Sigmoid colon (tissue), 4 donors: ENCODE data around the gene FOSL2.

Source experiments
- CTCF ChIP-seq, 4 experiments: fragments of 450-650 bp in 3 of 4; fragments of 200-600 bp in 1 of 4; IDR thresholded peaks; one replicate each; pipeline ENCODE4 v1.5.1; 2016 to 2019; ENCODE audit warnings: antibody characterized with exemption in 4 of 4, mild to moderate bottlenecking in 3 of 4, moderate library complexity in 2 of 4
- EP300 ChIP-seq, 4 donors: sonication (generic); formaldehyde crosslinking; IDR thresholded peaks; one replicate each; pipeline ENCODE4 v1.6.1; 2017; ENCODE audit warnings: antibody characterized with exemption in 4 of 4
- POLR2A ChIP-seq, 2 donors: fragments of 450-650 bp; IDR thresholded peaks; one replicate each; pipeline ENCODE4 v1.6.1; 2016; ENCODE audit warnings: antibody characterized with exemption in 2 of 2, mild to moderate bottlenecking in 2 of 2, moderate library complexity in 2 of 2
- POLR2AphosphoS5 ChIP-seq, 4 donors: sonication (generic); formaldehyde crosslinking; IDR thresholded peaks; one replicate each; pipeline ENCODE4 v1.6.1; 2017; ENCODE audit warnings: antibody characterized with exemption in 4 of 4

- no peak for TF ChIP-seq CTCF (IDR thresholded peaks at IDR 0.05)
- TF ChIP-seq EP300 (IDR thresholded peaks at IDR 0.05), result no peak
- TF ChIP-seq POLR2A (IDR thresholded peaks at IDR 0.05), result no peak
- no peak for TF ChIP-seq POLR2AphosphoS5 (IDR thresholded peaks at IDR 0.05)
Measured at GRCh38 chr2:28352610-28353195, 40.0 kb upstream of the FOSL2 start.
